Measurements from ENCODE around the gene GPAT2.
"Not testable (repeated sequence)": the region's sequence is repeated elsewhere in the genome, so short reads cannot be mapped to it uniquely, and the experiment has no call there.

DNA sequence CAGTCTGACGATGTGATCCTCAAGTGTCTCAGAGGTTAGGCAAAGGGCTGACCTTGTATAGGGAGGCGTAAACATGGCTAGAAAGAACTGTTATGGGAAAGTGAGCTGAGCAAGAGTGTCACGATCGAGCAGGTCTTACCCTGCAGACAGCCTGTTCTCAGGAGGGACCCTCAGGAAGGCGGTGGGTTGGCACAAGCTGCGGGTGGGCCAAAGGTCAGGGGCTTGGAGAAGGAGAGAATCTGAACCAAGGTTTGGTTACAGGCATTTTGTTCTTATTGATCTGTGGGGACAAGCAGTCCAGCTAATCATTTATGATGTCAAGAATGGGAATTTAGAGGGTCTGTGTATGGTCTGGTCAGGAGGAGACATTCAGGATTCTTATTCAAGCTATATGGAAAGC, 26.7 kb downstream of the GPAT2 start:
- TF ChIP-seq EZH2 (IDR thresholded peaks at IDR 0.05); POLR2AphosphoS5 (IDR thresholded peaks at IDR 0.05; ENCODE audit: borderline replicate concordance, low read depth, low read length); FOXP2 (optimal IDR thresholded peaks at IDR 0.05; ENCODE audit: control extremely low read depth, extremely low read length, insufficient read depth): not testable (repeated sequence)

All from SK-N-MC (cell line).